GM23338 (cell line): Measurements from ENCODE around the gene HP. TPM values are rescaled to one million over a fixed set of nuclear protein-coding genes. Genes with fewer than 3 reads are reported as not detected.

Experiments
- ATAC-seq: fragments of 200-7000 bp; cut with Tn5 transposase; 3 replicates; pipeline ENCODE4 v1.9.1; 2020
- DNase-seq: peaks from one replicate; pipeline ENCODE4 v3.0.0-alpha.2; 2015; ENCODE audit warnings: low spot score
- H2AFZ ChIP-seq: fragments of 200-600 bp; sonication (generic); 2 replicates; pipeline ENCODE4 v1.8.0; 2016; ENCODE audit warnings: antibody characterized with exemption, mild to moderate bottlenecking, moderate library complexity
- H3F3A ChIP-seq: fragments of 200-600 bp; sonication (generic); replicated peaks from 2 replicates; pipeline ENCODE4 v1.8.0; 2017; ENCODE audit warnings: antibody characterized with exemption, mixed run types, low read depth
- H3K27ac ChIP-seq: fragments of 200-600 bp; sonication (generic); 2 replicates; pipeline ENCODE4 v1.6.1; 2016; ENCODE audit warnings: low read depth
- H3K27me3 ChIP-seq: fragments of 200-600 bp; sonication (generic); 2 replicates; pipeline ENCODE4 v1.8.0; 2016; ENCODE audit warnings: mild to moderate bottlenecking, mixed run types, moderate library complexity; ENCODE audit not compliant: insufficient read depth
- H3K36me3 ChIP-seq: fragments of 200-600 bp; sonication (generic); 2 replicates; pipeline ENCODE4 v1.8.0; 2016; ENCODE audit warnings: mild to moderate bottlenecking; ENCODE audit not compliant: insufficient read depth
- H3K4me1 ChIP-seq: fragments of 200-600 bp; sonication (generic); 2 replicates; pipeline ENCODE4 v1.8.0; 2016; ENCODE audit warnings: mild to moderate bottlenecking, moderate library complexity; ENCODE audit not compliant: insufficient read depth
- H3K4me2 ChIP-seq: fragments of 200-600 bp; sonication (generic); 2 replicates; pipeline ENCODE4 v1.7.1; 2017; ENCODE audit warnings: mixed run types
- H3K4me3 ChIP-seq: fragments of 200-600 bp; sonication (generic); 2 replicates; pipeline ENCODE4 v1.6.1; 2016; ENCODE audit warnings: mixed run types
- H3K79me2 ChIP-seq: fragments of 200-600 bp; sonication (generic); replicated peaks from 2 replicates; pipeline ENCODE4 v1.8.0; 2017; ENCODE audit warnings: mild to moderate bottlenecking; ENCODE audit not compliant: insufficient read depth
- H3K9me2 ChIP-seq: fragments of 200-600 bp; sonication (generic); 2 replicates; pipeline ENCODE4 v1.8.0; 2017; ENCODE audit not compliant: insufficient read depth
- H4K20me1 ChIP-seq: fragments of 200-600 bp; sonication (generic); replicated peaks from 2 replicates; pipeline ENCODE4 v1.8.0; 2017; ENCODE audit warnings: mild to moderate bottlenecking; ENCODE audit not compliant: insufficient read depth
- H3K27ac Mint-ChIP-seq: 2 replicates; pipeline ENCODE4 v1.8.0; 2020; ENCODE audit warnings: inconsistent platforms, mild to moderate bottlenecking, moderate library complexity, mixed read lengths
- H3K27me3 Mint-ChIP-seq: 3 replicates; pipeline ENCODE4 v1.8.0; 2022; ENCODE audit warnings: low read depth, mild to moderate bottlenecking, moderate library complexity, mixed read lengths, inconsistent platforms; ENCODE audit not compliant: insufficient read depth, poor library complexity
- H3K36me3 Mint-ChIP-seq: 3 replicates; pipeline ENCODE4 v1.8.0; 2021; ENCODE audit warnings: low read depth, mild to moderate bottlenecking, inconsistent platforms, moderate library complexity, mixed read lengths
- H3K4me1 Mint-ChIP-seq: 3 replicates; pipeline ENCODE4 v1.8.0; 2020; ENCODE audit warnings: mild to moderate bottlenecking, inconsistent platforms, mixed read lengths
- H3K4me3 Mint-ChIP-seq: 3 replicates; pipeline ENCODE4 v1.8.0; 2021; ENCODE audit warnings: moderate library complexity, mild to moderate bottlenecking, inconsistent platforms, mixed read lengths
- H3K9me3 Mint-ChIP-seq: 3 replicates; pipeline ENCODE4 v1.8.0; 2020; ENCODE audit warnings: moderate library complexity, mild to moderate bottlenecking, inconsistent platforms, mixed read lengths
- CREB1 ChIP-seq: fragments of 250-450 bp; sonication (Bioruptor Pico); IDR thresholded peaks from 2 replicates; pipeline ENCODE4 v1.5.0; 2020; ENCODE audit warnings: low read depth, mild to moderate bottlenecking, moderate library complexity
- EZH2phosphoT487 ChIP-seq: fragments of 200-600 bp; sonication (generic); IDR thresholded peaks from one replicate; pipeline ENCODE4 v1.8.1; 2018; ENCODE audit warnings: antibody characterized with exemption; ENCODE audit not compliant: unreplicated experiment
- JUNB ChIP-seq: IDR thresholded peaks from one replicate; pipeline ENCODE4 v1.6.1; 2016; ENCODE audit warnings: antibody characterized with exemption; ENCODE audit not compliant: unreplicated experiment
- NANOG ChIP-seq: IDR thresholded peaks from 2 replicates; pipeline ENCODE4 v1.6.1; 2016; ENCODE audit warnings: antibody characterized with exemption, borderline replicate concordance
- POLR2AphosphoS5 ChIP-seq: IDR thresholded peaks from 2 replicates; pipeline ENCODE4 v1.6.1; 2016; ENCODE audit warnings: antibody characterized with exemption, low read depth
- STAT1 ChIP-seq: IDR thresholded peaks from one replicate; pipeline ENCODE4 v1.6.1; 2016; ENCODE audit warnings: antibody characterized with exemption; ENCODE audit not compliant: unreplicated experiment
- ZNF114 ChIP-seq: fragments of 250-450 bp; sonication (Bioruptor Pico); IDR thresholded peaks from 2 replicates; pipeline ENCODE4 v1.5.0; 2020; ENCODE audit warnings: mild to moderate bottlenecking, moderate library complexity
- ZNF331 ChIP-seq: fragments of 250-450 bp; sonication (Bioruptor Pico); IDR thresholded peaks from 2 replicates; pipeline ENCODE4 v1.5.0; 2020; ENCODE audit warnings: low read depth, mild to moderate bottlenecking, moderate library complexity
- polyA plus RNA-seq: library from polyadenylated mRNA; unstranded; fragments of >200 nt; fragmentation: Nextera tagmentation; extraction: Ambion mirVana; gene quantifications from 2 replicates; pipeline ENCODE4 v1.2.1, GENCODE V29; 2016
- total RNA-seq: library from RNA; depleted of rRNA; stranded (reverse); fragments of >200 nt; shearing (Covaris generic); gene quantifications from 2 replicates; pipeline ENCODE4 v1.2.3, GENCODE V29; 2014
- TF ChIP-seq, protein P1 (sequence below): IDR thresholded peaks from 2 replicates; pipeline ENCODE4 v1.6.1; 2016; ENCODE audit warnings: antibody characterized with exemption
- TF ChIP-seq, protein P2 (sequence below), 2 experiments: fragments of 200-600 bp in 1 of 2; sonication (generic) in 1 of 2; conservative IDR thresholded peaks; 2 replicates each; pipeline versions ENCODE4 v1.5.1 to v1.6.1; 2016 to 2017; ENCODE audit warnings: antibody characterized with exemption in 2 of 2, low read depth in 2 of 2, mild to moderate bottlenecking in 2 of 2, moderate library complexity in 1 of 2
- TF ChIP-seq, protein P3 (sequence below): IDR thresholded peaks from one replicate; pipeline ENCODE4 v1.6.1; 2018; ENCODE audit warnings: antibody characterized with exemption; ENCODE audit not compliant: unreplicated experiment
- TF ChIP-seq, protein P4 (sequence below): fragments of 250-450 bp; sonication (Bioruptor Pico); IDR thresholded peaks from 2 replicates; pipeline ENCODE4 v1.5.0; 2020; ENCODE audit warnings: mild to moderate bottlenecking, moderate library complexity

Gene HP
- total and polyA plus RNA-seq, 2 experiments from 2014 or later = 0.26 TPM; not detected in 1

DNA sequence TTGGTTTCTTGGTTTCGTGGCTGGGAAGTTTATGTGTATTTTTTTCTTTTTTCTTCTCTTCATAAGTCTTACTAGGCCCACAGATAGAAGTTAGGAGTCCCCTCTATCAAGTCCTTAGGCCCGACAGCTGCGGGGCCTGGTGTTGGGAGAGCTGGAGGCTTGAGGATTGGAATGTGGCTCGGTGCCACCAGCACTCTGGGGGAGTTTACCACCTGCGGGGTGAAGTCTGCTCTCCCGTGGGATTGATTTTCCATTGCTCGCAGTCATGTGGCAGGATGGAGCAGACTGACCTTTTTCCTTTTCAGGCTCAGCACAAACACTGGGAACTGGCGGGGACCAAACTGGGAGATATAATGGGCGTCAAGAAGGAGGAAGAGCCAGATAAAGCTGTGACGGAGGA lies 46.9 kb downstream of the HP start (continued):
- no peak for TF ChIP-seq JUNB
- no peak for TF ChIP-seq NANOG
- TF ChIP-seq, protein P1, sequence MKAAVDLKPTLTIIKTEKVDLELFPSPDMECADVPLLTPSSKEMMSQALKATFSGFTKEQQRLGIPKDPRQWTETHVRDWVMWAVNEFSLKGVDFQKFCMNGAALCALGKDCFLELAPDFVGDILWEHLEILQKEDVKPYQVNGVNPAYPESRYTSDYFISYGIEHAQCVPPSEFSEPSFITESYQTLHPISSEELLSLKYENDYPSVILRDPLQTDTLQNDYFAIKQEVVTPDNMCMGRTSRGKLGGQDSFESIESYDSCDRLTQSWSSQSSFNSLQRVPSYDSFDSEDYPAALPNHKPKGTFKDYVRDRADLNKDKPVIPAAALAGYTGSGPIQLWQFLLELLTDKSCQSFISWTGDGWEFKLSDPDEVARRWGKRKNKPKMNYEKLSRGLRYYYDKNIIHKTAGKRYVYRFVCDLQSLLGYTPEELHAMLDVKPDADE = no peak

DNA sequence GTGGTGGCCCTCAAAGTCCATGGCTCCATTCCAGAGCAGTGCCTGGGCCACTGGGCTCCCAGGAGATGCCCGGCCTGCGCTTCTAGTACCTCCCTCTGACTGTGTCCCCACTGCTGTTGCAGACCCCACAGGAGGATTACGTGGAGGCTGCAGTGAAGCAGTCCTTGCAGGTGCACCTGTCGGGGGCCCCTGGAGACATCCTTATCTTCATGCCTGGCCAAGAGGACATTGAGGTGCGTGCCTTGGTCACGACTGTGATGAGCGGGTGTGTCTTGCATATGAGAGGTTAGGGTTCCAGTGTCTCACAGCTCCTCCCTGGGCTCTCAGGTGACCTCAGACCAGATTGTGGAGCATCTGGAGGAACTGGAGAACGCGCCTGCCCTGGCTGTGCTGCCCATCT lies 50.6 kb downstream of the HP start:
- Histone ChIP-seq H4K20me1 (no peaks in the 10 kb centered on the region; the same call in 1 of the 2 replicates), H3K36me3 (peaks cover 36% of the 10 kb centered on the region), H3F3A (no peaks in the 10 kb centered on the region), H2AFZ (no peak overlapping the region), H3K27me3 (no peaks in the 10 kb centered on the region), H3K4me2 (no peak overlapping the region), H3K4me3 (no peak overlapping the region), H3K4me1 (no peaks in the 10 kb centered on the region), H3K27ac (no peak overlapping the region), H3K79me2 (no peaks in the 10 kb centered on the region), H3K9me2 (no peaks in the 10 kb centered on the region)
- ATAC-seq = no peak
- Mint-ChIP-seq H3K27me3 (peaks cover 4% of the 10 kb centered on the region), H3K27ac (no peak overlapping the region), H3K36me3 (peaks cover 96% of the 10 kb centered on the region), H3K4me3 (no peak overlapping the region), H3K9me3 (no peaks in the 10 kb centered on the region), H3K4me1 (no peaks in the 10 kb centered on the region)
- DNase-seq = no peak
- no peak for TF ChIP-seq NANOG
- TF ChIP-seq JUNB = no peak
- TF ChIP-seq ZNF331 (CRISPR knock-in tag) = no peak
- no peak for TF ChIP-seq STAT1
- no peak for TF ChIP-seq POLR2AphosphoS5
- TF ChIP-seq, protein P2, sequence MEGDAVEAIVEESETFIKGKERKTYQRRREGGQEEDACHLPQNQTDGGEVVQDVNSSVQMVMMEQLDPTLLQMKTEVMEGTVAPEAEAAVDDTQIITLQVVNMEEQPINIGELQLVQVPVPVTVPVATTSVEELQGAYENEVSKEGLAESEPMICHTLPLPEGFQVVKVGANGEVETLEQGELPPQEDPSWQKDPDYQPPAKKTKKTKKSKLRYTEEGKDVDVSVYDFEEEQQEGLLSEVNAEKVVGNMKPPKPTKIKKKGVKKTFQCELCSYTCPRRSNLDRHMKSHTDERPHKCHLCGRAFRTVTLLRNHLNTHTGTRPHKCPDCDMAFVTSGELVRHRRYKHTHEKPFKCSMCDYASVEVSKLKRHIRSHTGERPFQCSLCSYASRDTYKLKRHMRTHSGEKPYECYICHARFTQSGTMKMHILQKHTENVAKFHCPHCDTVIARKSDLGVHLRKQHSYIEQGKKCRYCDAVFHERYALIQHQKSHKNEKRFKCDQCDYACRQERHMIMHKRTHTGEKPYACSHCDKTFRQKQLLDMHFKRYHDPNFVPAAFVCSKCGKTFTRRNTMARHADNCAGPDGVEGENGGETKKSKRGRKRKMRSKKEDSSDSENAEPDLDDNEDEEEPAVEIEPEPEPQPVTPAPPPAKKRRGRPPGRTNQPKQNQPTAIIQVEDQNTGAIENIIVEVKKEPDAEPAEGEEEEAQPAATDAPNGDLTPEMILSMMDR (conservative IDR thresholded peaks at IDR 0.05; ENCODE audit: low read depth in 2 of 2) = no peak
- TF ChIP-seq, protein P1 = no peak
- no peak for TF ChIP-seq CREB1 (CRISPR knock-in tag)
- TF ChIP-seq ZNF114 = no peak
- TF ChIP-seq, protein P3, sequence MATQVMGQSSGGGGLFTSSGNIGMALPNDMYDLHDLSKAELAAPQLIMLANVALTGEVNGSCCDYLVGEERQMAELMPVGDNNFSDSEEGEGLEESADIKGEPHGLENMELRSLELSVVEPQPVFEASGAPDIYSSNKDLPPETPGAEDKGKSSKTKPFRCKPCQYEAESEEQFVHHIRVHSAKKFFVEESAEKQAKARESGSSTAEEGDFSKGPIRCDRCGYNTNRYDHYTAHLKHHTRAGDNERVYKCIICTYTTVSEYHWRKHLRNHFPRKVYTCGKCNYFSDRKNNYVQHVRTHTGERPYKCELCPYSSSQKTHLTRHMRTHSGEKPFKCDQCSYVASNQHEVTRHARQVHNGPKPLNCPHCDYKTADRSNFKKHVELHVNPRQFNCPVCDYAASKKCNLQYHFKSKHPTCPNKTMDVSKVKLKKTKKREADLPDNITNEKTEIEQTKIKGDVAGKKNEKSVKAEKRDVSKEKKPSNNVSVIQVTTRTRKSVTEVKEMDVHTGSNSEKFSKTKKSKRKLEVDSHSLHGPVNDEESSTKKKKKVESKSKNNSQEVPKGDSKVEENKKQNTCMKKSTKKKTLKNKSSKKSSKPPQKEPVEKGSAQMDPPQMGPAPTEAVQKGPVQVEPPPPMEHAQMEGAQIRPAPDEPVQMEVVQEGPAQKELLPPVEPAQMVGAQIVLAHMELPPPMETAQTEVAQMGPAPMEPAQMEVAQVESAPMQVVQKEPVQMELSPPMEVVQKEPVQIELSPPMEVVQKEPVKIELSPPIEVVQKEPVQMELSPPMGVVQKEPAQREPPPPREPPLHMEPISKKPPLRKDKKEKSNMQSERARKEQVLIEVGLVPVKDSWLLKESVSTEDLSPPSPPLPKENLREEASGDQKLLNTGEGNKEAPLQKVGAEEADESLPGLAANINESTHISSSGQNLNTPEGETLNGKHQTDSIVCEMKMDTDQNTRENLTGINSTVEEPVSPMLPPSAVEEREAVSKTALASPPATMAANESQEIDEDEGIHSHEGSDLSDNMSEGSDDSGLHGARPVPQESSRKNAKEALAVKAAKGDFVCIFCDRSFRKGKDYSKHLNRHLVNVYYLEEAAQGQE = no peak
- TF ChIP-seq EZH2phosphoT487 = no peak
- TF ChIP-seq, protein P4, sequence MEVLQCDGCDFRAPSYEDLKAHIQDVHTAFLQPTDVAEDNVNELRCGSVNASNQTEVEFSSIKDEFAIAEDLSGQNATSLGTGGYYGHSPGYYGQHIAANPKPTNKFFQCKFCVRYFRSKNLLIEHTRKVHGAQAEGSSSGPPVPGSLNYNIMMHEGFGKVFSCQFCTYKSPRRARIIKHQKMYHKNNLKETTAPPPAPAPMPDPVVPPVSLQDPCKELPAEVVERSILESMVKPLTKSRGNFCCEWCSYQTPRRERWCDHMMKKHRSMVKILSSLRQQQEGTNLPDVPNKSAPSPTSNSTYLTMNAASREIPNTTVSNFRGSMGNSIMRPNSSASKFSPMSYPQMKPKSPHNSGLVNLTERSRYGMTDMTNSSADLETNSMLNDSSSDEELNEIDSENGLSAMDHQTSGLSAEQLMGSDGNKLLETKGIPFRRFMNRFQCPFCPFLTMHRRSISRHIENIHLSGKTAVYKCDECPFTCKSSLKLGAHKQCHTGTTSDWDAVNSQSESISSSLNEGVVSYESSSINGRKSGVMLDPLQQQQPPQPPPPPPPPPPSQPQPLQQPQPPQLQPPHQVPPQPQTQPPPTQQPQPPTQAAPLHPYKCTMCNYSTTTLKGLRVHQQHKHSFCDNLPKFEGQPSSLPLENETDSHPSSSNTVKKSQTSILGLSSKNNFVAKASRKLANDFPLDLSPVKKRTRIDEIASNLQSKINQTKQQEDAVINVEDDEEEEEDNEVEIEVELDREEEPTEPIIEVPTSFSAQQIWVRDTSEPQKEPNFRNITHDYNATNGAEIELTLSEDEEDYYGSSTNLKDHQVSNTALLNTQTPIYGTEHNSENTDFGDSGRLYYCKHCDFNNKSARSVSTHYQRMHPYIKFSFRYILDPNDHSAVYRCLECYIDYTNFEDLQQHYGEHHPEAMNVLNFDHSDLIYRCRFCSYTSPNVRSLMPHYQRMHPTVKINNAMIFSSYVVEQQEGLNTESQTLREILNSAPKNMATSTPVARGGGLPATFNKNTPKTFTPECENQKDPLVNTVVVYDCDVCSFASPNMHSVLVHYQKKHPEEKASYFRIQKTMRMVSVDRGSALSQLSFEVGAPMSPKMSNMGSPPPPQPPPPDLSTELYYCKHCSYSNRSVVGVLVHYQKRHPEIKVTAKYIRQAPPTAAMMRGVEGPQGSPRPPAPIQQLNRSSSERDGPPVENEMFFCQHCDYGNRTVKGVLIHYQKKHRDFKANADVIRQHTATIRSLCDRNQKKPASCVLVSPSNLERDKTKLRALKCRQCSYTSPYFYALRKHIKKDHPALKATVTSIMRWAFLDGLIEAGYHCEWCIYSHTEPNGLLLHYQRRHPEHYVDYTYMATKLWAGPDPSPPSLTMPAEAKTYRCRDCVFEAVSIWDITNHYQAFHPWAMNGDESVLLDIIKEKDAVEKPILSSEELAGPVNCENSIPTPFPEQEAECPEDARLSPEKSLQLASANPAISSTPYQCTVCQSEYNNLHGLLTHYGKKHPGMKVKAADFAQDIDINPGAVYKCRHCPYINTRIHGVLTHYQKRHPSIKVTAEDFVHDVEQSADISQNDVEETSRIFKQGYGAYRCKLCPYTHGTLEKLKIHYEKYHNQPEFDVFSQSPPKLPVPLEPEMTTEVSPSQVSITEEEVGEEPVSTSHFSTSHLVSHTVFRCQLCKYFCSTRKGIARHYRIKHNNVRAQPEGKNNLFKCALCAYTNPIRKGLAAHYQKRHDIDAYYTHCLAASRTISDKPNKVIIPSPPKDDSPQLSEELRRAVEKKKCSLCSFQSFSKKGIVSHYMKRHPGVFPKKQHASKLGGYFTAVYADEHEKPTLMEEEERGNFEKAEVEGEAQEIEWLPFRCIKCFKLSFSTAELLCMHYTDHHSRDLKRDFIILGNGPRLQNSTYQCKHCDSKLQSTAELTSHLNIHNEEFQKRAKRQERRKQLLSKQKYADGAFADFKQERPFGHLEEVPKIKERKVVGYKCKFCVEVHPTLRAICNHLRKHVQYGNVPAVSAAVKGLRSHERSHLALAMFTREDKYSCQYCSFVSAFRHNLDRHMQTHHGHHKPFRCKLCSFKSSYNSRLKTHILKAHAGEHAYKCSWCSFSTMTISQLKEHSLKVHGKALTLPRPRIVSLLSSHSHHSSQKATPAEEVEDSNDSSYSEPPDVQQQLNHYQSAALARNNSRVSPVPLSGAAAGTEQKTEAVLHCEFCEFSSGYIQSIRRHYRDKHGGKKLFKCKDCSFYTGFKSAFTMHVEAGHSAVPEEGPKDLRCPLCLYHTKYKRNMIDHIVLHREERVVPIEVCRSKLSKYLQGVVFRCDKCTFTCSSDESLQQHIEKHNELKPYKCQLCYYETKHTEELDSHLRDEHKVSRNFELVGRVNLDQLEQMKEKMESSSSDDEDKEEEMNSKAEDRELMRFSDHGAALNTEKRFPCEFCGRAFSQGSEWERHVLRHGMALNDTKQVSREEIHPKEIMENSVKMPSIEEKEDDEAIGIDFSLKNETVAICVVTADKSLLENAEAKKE (CRISPR knock-in tag) = no peak
